ENCODE data around the gene PRPSAP2.
A peak's percentile ranks its signal among the peaks of the same experiment; 100 is the strongest.
"Not testable (repeated sequence)": the region's sequence is repeated elsewhere in the genome, so short reads cannot be mapped to it uniquely, and the experiment has no call there.

Gene PRPSAP2

DNA sequence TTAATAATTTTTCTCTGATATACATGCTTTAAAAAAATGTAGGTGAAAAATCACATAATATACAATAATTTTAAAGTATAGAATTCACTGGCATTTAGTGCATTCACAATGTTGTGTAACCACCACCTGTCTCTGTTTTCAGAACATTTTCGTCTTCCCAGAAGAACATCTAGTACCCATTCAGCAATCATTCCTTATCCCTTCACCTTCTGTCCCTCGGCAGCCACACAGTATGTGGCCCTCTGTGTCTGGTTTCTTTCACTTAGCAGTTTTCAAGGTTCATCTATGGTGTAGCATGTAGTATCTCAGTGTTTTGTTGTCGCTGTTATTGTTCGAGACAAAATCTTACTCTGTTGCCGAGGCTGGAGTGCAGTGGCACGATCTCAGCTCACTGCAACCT is 33.6 kb downstream of the PRPSAP2 start:
- no peak for DNase-seq

- DNase-seq: no peak
Observed at GRCh38 chr17:18896146-18896545, 38.2 kb downstream of the PRPSAP2 start.

- no peak for DNase-seq
Observed at GRCh38 chr17:18896947-18897346, 39.0 kb downstream of the PRPSAP2 start.

DNA sequence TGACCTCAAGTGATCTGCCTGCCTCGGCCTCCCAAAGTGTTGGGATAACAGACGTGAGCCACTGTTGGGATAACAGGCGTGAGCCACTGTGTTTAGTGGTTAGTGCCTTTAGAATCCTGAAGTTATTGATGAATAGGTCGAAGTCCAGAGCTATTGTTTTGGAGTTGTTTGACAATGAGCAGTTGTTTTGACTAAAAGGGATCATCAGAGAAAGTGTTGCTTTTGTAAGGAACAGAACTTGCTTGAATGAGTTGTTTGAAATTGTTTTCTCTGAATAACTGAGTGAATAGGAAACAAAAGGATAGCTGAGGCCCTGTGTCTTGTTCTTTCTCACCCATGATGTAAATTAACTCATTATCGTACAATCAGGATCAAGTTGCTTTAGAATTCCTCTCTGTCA is 46.6 kb downstream of the PRPSAP2 start:
- DNase-seq: no peak

DNA sequence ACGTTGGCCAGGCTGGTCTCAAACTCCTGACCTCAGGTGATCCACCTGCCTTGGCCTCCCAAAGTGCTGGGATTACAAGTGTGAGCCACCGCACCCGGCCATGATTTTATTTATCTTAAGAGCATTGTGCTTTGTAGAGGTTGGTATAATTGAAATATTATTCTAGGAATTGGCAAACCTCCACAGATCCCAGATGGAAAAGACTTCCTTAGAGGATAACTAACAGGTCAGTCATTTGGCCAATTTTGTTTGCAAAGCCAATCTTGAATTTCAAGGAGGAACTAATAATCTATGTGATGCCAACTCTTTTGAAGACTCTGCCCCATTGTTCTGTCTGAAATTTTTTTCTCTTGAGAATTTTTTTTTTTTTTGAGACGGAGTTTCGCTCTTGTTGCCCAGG is 47.3 kb downstream of the PRPSAP2 start:
- DNase-seq: no peak

DNA sequence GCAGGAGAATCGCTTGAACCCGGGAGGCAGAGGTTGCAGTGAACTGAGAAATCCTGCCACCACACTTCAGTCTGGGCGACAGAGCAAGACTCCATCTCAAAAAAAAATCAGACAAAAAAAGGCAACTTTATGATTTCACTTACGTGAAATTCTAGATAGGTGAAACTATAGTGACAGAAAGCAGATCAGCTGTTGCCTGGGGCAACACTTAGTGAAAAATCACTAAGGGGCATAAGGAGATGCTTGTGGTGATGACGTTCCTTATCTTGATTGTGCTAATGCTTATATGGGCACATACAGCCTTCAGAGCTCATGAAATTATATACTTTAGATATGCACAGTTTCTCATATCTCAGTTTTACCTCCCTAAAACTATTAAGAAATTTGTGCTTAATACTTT is 52.4 kb downstream of the PRPSAP2 start:
- DNase-seq: no peak

- no peak for DNase-seq
Observed at GRCh38 chr17:18910881-18911280, 53.0 kb downstream of the PRPSAP2 start.

- no peak for DNase-seq
Observed at GRCh38 chr17:18916816-18917500, 59.0 kb downstream of the PRPSAP2 start.

- DNase-seq: no peak
Observed at GRCh38 chr17:18917506-18918032, 59.6 kb downstream of the PRPSAP2 start.

DNA sequence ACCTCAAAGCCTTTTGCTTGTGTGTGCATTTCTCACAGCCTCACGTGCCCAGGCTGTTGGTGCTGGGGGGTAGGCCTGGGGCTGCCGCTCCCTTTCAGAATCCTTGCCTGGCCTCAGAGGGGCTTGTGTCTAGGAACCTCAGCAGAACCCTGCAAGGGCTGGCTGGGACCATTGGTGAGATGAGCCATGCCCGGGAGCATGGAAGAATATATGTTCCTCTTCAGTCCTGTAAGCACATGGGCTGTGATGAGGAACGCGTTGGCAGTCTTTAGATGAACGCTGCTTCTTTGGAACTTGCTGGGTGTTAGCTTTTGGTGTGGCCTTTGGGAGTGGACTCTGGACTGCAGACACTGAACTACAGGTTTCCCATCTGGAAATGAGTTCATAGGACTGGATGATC is 62.0 kb downstream of the PRPSAP2 start:
- DNase-seq: no peak

DNA sequence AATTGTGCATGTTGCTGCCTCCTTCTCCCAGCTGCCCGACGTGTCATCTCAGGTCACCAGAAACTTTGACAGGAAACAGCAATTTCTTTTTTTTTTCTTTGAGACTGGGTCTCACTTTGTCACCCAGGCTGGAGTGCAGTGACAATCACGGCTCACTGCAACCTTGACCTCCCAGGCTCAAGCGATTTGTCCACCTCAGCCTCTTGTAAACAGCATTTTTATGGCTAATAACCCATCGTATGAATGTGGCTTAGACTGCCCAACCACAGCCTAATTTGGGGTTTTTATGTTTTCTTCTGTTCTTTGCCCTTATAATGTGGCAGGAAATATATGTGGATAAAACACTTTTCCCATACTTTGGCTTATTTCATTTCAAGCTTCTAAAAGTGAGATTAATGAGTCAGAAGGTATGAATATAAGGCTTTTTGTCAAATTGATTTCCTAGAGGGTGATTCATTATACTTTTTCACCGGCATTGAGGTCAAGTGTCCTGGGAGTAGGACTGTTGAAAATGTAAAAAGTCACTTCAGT is 63.0 kb downstream of the PRPSAP2 start:
- peak in 1 of 2 donors; percentile 8 for DNase-seq

DNA sequence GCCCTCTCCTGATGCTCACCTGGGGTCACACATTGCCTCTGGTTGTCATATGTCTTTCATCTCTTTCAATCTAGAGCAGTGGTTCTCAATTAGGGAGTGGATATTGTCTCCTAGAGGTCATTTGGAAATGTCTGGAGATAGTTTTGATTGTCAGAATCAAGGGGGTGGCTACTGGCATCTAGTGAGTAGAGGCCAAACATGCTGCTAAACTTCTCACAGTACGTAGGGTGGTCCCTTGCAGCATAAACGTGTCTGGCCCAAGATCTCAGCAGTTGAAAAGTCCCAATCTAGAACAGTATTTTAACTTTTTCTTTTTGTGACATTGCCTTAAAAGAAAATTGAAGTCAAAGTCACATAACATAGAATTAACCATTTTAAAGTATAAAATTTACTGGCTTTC is 63.6 kb downstream of the PRPSAP2 start:
- DNase-seq: no peak

DNA sequence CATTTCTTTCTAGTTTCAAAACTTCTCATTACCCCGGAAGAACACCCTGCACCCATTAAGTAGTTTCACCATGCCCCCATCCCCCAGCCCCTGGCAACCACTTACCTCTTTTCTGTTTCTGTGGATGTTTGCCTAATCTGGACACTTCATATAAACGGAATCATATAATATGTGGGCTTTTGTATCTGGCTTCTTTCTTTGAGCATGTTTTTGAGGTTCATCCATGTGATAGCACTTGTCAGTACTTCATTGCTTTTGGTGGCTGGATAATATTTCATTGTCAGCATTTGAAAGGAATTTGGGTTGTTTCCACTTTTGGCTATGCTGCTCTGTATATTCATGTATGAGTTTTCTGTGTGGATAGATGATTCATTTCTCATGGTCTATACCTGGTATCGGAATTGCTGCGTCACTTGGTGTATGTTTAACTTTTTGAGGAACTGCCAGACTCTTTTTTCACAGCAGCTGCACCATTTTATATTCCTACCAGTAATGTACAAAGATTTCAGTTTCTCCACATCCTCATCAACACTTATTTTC is 64.1 kb downstream of the PRPSAP2 start:
- DNase-seq: no peak

GRCh38 chr17:18922596-18922995 is 64.7 kb downstream of the PRPSAP2 start:
- not testable (repeated sequence) for DNase-seq

DNA sequence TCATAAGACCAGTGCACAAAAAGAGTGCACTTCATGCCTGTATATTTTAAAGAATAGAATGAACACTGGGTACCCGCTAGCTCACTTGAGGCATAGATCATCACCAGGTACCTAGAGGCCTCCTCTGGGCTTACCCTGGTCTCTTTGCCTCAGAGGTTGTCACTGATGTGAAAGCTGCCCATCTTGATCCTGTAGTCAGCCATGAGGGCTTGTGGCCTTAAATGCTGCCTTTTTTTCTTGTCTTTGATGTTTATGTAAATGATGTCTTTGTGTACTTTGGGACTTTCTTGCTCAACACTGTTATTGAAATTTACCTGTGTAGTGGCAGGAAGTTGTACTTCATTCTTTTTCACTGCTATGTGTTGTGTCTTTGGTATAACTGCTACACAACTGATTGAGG is 67.3 kb downstream of the PRPSAP2 start:
- DNase-seq: no peak

DNA sequence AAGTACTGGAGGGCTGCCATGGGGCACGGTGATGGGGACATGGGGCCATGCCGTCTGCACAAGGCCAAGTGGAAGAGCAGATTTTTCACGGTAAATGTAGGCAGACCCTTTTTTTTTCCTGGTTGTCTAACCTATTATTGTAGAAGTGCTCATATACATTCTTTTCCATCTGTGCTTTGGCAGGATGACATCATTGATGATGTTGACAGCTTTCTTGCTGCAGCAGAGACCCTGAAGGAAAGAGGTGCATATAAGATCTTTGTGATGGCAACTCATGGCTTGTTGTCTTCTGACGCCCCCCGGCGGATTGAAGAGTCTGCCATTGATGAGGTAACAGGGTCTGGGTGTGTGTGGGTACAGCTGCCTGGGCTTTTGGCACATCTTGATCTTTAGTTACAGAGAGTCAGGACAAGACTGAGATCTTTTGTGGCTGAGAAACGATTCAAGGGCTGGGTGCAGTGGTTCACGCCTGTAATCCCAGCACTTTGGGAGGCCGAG is 70.7 kb downstream of the PRPSAP2 start:
- no peak for DNase-seq

DNA sequence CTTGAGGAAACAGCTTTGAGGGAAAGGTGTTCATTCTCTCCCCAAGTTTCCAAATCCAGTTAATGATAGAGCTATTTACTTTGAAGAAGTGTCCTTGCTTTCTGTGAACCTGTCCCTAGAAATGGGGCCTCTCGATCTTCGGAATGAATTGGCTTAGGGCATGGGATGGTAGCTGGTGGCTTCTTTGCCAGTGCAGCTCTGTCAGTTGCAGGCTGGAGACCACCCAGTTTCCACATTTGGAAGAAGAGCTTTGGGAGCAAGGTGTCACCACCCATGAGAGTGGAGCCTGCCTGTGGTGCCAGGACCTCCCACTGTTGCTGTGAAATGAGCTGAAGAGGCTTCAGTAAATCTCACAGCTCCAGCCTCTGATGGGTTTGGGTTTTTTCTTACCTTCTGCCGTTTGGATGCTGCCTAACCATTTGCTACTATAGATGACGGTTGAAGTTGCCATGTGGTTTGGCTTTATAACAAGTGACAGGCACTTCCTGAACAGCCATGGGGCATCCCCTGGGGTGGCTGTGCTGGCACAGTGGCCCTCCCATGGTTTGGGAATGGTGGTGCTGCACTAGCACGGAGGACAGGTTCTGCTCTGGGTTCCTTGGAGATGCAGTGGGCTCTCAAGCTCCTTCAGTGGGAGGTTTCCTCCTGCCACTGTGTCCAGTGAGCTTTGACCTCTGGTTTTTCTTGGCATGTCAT is 74.6 kb downstream of the PRPSAP2 start:
- DNase-seq: peak; percentile 7 to 14

DNA sequence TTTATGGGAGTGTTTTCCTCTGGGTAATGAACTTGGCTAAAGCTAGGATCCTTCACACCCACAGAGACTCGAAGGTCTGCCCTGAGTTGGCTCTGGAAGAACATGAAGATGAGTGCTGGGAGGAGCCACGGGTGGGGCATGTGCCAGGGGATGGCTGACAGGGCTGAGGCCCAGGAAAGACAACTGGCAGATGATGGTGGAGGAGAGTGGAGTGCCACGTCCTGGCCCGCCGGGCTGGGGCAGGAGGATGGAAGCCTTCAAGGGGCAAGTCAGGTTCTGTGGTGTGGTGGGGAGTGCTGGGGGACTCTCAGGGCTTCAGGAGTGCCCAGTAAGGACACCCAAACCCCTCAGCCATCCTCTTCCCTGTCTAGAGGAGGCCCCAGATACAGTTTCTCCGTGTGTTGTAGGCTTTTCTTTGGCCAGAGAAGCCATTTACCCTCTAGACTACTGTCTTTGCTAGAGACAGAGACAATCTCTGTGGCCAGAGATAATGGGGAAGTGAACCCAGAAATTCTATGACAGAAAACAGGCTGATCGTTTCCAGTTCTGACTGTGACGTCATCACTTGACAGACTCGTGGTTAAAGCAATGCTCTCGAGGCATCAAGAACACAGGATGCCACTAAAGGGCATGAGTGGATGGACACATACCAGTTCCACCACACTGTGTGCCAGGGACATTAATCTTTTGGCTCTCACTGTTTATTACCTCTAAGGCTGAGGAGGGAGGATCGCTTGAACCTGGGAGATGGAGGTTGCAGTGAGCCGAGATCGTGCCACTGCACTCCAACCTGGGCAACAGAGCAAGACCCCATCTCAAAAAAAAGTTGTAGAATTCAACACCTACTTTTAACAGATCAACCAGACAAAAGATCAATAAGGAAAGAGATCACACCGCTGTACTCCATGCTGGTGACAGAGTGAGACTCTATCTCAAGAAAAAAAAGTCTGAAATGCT is 75.4 kb downstream of the PRPSAP2 start:
- peak in 1 of 2 donors; percentile 22 for DNase-seq

- DNase-seq: no peak
Observed at GRCh38 chr17:18937981-18938691, 80.2 kb downstream of the PRPSAP2 start.

- no peak for DNase-seq
Observed at GRCh38 chr17:18938692-18939023, 80.7 kb downstream of the PRPSAP2 start.

DNA sequence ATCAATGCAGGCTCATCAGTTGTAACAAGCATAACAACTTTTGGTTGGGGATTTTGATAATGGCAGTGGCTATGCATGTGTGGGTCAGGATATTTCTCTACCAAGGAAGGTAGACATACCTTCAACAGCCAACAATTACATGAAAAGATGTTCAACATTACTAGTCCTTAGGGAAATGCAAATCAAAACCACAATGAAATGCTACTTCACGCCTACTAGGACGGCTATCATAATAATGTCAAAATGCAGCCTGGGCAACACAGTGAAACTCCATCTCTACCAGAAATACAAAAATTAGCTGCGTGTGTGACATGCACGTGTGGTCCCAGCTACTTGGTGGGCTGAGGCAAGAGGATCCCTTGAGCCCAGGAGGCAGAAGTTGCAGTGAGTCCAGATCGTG is 86.7 kb downstream of the PRPSAP2 start:
- no peak for DNase-seq

DNA sequence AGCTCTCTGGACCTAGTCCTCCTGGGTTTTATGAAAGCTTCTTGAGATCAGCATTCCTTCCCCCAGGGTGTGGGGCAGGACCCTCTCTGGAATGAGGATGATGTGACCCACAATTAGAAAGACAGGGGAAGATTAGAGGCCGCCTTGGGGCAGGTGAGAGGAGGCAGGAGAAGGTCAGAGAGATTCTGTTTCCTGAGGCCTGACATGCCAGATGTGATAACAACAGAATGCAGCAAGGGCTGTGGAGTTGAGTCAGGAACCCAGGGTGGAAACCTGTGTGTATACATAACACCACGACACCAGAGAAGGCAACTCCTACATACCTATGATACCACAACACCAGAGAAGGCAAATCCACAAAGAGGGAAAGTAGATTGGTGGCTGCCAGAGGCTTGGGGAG is 88.6 kb downstream of the PRPSAP2 start:
- DNase-seq: no peak

All from CD4-positive, alpha-beta T cell treated with Interleukin-1 beta for 1 hour (primary cell).